Activated naive CD4-positive, alpha-beta T cell treated with anti-CD3 and anti-CD28 coated beads, Interleukin-2, amount 50 U/mL, for 72 hours (primary cell): Measurements from ENCODE around the gene ACY1. TPM values are rescaled to one million over a fixed set of nuclear protein-coding genes. Genes with fewer than 3 reads are reported as not detected.
"Not testable (repeated sequence)": the region's sequence is repeated elsewhere in the genome, so short reads cannot be mapped to it uniquely, and the experiment has no call there.

Experiments used
- ATAC-seq, 2 donors: fragments of 150-1000 bp; cut with Tn5 transposase; 2 replicates each; pipeline ENCODE4 v1.10.0; 2021; ENCODE audit warnings: mild to moderate bottlenecking in 2 of 2, moderate library complexity in 2 of 2
- DNase-seq, 2 donors: peaks; one replicate each; pipeline ENCODE4 v3.0.0; 2021 to 2022; ENCODE audit warnings: low spot score in 2 of 2
- H3K27ac Mint-ChIP-seq, 2 donors: one replicate each; pipeline ENCODE4 v1.8.0; 2022; ENCODE audit warnings: mild to moderate bottlenecking in 2 of 2, mixed read lengths in 2 of 2
- H3K36me3 Mint-ChIP-seq, 2 donors: one replicate each; pipeline ENCODE4 v1.8.0; 2022; ENCODE audit warnings: mixed read lengths in 2 of 2
- H3K9me3 Mint-ChIP-seq, 2 donors: one replicate each; pipeline ENCODE4 v1.8.0; 2022; ENCODE audit warnings: mixed read lengths in 2 of 2
- total RNA-seq, 2 donors: library from RNA; stranded (reverse); gene quantifications; one replicate each; pipeline ENCODE4 v1.2.3, GENCODE V29; 2022

The ACY1 gene
- total RNA-seq, 2 donors from 2014 or later, result 54.7 to 78.5 TPM

- H3K27ac Mint-ChIP-seq, result peak overlapping the region in 1 of 2 donors; percentile 76
Measured at GRCh38 chr3:51986010-51986947, 2.9 kb downstream of the ACY1 start.

DNA sequence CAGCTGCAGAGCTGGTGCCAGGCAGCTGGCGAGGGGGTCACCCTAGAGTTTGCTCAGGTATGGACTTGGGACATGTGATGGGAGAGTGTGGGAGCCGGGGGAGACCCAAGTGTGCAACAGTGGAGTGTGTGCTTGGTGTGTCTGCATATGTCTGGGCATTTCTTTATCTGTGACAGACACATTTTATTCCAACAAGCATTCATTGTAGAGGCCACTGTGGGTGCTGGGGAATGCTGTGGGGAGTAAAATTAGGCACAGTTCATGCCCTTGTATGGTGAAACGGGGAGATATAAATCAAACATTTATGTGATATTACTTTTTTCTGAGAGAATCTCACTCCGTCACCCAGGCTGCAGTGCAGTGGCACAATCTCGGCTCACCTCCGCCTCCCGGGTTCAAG is 4.2 kb downstream of the ACY1 start:
- H3K9me3 Mint-ChIP-seq, result no peaks in the 10 kb centered on the region
- peak overlapping the region; percentile 18 to 79 for H3K27ac Mint-ChIP-seq
- H3K36me3 Mint-ChIP-seq, result peaks cover 4 to 10% of the 10 kb centered on the region in 2 donors
- DNase-seq (no peak), ATAC-seq (no peak)

More at GRCh38 chr3:51986010-51986947, 2.9 kb downstream of the ACY1 start:
- no peaks in the 10 kb centered on the region for H3K9me3 Mint-ChIP-seq
- H3K36me3 Mint-ChIP-seq, result peaks cover 0 to 3% of the 10 kb centered on the region in 2 donors
- no peak for DNase-seq
- no peak for ATAC-seq

- Mint-ChIP-seq H3K27ac (peak overlapping the region; percentile 18 to 90), H3K9me3 (no peaks in the 10 kb centered on the region), H3K36me3 (peaks cover 7 to 19% of the 10 kb centered on the region in 2 donors)
- ATAC-seq (peak; percentile 6 to 9), DNase-seq (no peak)
Measured at GRCh38 chr3:51988286-51989146, 5.2 kb downstream of the ACY1 start.

DNA sequence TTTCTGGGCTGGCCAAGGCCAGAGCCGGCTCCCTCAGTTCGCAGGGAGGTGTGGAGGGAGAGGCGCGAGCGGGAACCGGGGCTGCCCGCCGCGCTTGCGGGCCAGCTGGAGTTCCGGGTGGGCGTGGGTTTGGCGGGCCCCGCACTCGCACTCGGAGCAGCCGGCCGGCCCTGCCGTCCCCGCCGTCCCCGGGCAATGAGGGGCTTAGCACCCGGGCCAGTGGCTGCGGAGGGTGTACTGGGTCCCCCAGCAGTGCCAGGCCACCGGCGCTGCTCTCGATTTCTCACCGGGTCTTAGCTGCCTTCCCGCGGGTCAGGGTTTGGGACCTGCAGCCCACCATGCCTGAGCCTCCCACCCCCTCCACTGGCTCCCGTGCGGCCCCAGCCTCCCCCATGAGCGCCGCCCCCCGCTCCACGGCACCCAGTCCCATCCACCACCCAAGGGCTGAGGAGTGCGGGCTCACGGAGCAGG is 7.2 kb downstream of the ACY1 start:
- H3K9me3 Mint-ChIP-seq, H3K27ac Mint-ChIP-seq, ATAC-seq, DNase-seq: not testable (repeated sequence)
- peaks cover 27 to 39% of the 10 kb centered on the region in 2 donors for H3K36me3 Mint-ChIP-seq

- Mint-ChIP-seq H3K36me3 (peaks cover 30 to 43% of the 10 kb centered on the region in 2 donors), H3K27ac (peak overlapping the region; percentile 38 to 84), H3K9me3 (no peaks in the 10 kb centered on the region)
- ATAC-seq (no peak), DNase-seq (no peak)
Measured at GRCh38 chr3:51992017-51992682, 8.8 kb downstream of the ACY1 start.

GRCh38 chr3:51993657-51994056 is 10.3 kb downstream of the ACY1 start:
- peaks cover 30 to 43% of the 10 kb centered on the region in 2 donors for H3K36me3 Mint-ChIP-seq
- not testable (repeated sequence) for DNase-seq, ATAC-seq, H3K9me3 Mint-ChIP-seq
- peak overlapping the region; percentile 98 to 100 for H3K27ac Mint-ChIP-seq

DNA sequence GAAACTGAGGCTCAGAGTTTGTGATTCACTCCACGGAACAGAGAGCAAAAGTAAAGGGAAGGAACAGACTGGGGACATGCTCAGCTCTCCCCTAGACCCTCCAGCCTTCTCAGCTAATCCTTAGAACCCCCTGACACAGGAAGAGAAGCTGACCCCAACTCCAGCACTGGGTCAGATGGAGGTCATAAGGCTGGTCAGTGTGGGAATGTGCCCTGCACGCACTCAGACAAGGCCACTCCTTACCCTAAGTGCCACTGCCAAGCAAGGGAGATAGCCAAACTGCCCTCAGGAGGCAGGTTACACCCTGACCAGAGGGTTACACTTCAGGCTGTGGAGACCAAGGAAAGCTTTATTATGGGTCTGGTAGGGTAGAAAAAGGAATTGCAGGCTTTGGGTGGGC is 11.2 kb downstream of the ACY1 start:
- DNase-seq (no peak), ATAC-seq (no peak)
- Mint-ChIP-seq H3K27ac (peak overlapping the region; percentile 98 to 100), H3K36me3 (peaks cover 30 to 43% of the 10 kb centered on the region in 2 donors), H3K9me3 (no peaks in the 10 kb centered on the region)

DNA sequence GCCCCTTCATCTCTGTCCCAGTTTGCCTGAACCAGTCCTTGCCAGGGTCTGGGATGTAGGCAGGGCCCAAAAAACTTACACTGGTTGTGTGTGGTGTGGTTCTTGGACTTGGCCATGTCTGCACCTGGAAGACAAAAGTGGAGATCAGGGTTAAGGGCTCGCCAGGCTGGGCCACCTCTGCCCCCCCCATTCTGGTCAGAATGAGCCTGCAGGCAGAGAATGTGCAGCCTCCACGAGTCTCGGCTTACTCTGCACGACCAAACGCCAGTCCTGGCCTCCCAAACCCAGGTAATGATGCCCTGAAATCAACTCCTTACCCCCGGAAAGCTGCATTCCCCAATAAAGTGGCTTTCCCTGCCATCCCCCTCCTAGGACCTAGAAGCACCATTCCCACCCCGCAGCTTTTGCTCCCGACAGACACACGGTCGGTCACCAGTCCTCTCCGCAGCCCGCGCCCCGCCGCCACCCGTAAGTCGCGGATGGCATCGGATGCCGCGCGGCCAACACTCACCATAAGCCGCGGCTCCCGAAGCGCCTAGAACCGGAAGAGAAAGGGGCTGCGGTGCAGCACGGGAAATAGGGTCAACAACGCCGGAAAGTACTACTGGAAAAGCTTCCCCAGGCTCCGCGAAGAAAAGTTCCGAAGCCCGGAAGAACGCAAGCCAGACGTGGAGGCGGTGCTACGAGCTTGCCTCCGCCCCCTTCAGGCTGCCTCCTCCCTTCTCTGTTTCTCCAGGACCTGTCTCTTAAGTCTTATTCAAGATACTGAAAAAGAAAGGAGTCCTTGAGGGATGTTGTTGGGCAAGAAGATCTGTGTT is 12.2 kb downstream of the ACY1 start, which contains the start of gene RPL29:
TSS of gene RPL29 (minus strand) at position 550 of the 818 bp plus-strand sequence. CDS start at position 116, 434 bp downstream.
- DNase-seq (peak; percentile 90), ATAC-seq (peak; percentile 92 to 96)
- H3K36me3 Mint-ChIP-seq, result peaks cover 30 to 43% of the 10 kb centered on the region in 2 donors
- no peaks in the 10 kb centered on the region for H3K9me3 Mint-ChIP-seq
- peak within 1 kb of the TSS; percentile 98 to 100 for H3K27ac Mint-ChIP-seq

- DNase-seq, result no peak
- H3K27ac Mint-ChIP-seq, result no peak overlapping the region
- no peaks in the 10 kb centered on the region for H3K9me3 Mint-ChIP-seq
- H3K36me3 Mint-ChIP-seq, result peaks cover 30 to 38% of the 10 kb centered on the region in 2 donors
- ATAC-seq, result no peak
Measured at GRCh38 chr3:51997172-51997571, 13.8 kb downstream of the ACY1 start.

DNA sequence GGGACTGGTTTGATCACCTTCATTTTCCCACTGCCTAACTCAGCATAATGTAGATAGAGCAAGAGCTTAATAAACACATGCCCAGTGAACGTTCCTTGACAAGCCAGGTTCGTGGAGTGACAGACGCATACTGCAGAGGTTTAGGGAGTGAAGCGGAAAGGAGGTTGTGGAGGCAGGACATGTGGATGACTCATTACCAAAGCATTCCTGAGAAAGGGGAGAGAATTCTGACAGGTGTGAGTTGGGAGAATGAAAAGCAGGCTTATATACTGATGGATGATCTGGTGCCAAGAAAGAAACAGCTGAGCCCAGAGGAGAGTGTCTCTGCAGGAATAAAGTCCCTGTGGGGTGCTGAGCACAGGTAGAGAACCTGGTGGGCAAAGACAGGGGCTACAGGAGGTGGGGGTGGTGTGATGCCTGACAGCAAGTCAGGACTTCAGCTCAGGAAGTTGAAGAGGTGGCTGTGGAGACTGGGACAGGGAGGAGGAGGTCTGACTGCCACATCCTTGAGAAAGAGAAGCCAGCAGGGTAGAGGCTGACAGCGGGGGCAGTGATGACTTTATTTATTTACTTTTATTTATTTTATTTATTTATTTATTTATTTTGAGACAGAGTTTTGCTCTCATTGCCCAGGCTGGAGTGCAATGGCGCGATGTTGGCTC is 14.7 kb downstream of the ACY1 start:
- no peak for DNase-seq

DNA sequence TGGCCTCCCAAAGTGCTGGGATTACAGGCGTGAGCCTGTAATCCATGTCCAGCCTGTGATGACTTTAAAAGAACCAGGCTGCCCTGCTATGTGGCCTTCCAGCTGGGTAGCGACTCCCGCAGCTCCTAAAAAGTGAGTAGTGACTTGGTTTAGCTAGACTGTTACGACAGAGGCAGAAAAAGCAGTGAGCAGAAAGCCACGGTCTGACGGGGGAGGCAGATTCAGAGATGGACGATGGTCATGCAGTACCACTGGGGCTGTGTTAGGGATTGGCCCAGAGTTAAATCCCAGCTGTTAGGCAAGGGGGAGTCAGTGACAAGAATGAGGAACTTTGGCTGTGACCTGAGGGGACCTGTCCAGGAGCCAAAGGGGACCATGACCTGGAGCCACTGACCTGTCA is 15.4 kb downstream of the ACY1 start:
- no peak for DNase-seq
- Mint-ChIP-seq H3K27ac (no peak overlapping the region), H3K36me3 (peaks cover 21% of the 10 kb centered on the region in 2 donors), H3K9me3 (no peaks in the 10 kb centered on the region)
- no peak for ATAC-seq

More for the DNA sequence above, 14.7 kb downstream of the ACY1 start:
- peak overlapping the region in 1 of 2 donors; percentile 16 for H3K27ac Mint-ChIP-seq
- peaks cover 24 to 29% of the 10 kb centered on the region in 2 donors for H3K36me3 Mint-ChIP-seq
- ATAC-seq, result no peak
- no peaks in the 10 kb centered on the region for H3K9me3 Mint-ChIP-seq

DNA sequence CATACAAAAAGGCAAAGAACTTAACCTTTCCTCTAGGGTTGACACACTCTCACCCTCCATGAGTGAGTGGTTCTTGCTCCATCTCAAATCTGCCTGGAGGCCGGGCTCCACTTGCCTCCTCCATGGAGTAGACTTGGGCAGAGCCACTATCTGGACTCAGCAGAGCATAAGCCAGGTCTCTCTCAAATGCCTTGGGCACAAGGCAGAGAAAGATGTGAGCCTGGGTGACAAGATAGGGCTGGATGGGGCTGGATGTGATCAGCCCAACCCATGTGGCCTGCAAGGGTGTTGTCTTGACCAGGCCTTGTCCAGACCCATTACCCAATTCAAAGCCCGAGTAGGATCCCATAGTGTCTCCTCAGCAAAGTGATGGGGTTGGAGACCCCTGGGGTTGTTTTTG is 16.5 kb downstream of the ACY1 start:
- H3K9me3 Mint-ChIP-seq, result no peaks in the 10 kb centered on the region
- ATAC-seq, result no peak
- no peak overlapping the region for H3K27ac Mint-ChIP-seq
- H3K36me3 Mint-ChIP-seq, result peaks cover 11% of the 10 kb centered on the region in 2 donors
- DNase-seq, result no peak

DNA sequence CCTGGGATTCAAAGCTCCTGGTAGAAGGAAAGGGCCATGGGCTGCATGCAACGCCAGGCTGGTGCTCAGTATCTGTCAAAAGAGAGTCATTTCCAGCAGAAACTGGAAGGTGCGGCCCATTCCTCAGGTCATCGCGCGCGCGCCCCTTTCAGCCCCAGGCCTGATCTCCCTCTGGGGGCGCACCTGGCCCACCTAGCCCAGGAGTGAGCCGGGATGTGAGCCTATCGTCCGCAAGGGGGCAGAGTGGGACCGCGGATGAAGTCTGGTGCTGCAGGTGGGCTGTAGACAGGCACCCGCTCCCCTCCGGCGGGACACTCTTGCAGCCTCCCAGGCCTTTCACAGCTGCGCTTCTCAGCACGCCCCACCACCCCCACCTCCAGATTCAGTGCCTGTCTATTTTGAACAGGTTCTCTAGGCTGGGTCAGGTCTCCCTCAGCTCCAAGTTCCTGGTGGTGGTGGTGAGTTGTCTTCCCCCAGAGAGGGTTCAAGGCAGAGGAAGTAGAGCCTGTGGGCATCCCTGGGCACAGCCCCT is 18.2 kb downstream of the ACY1 start:
- Mint-ChIP-seq H3K27ac (no peak overlapping the region), H3K36me3 (no peaks in the 10 kb centered on the region)

GRCh38 chr3:52002748-52003147 is 19.4 kb downstream of the ACY1 start:
- H3K36me3 Mint-ChIP-seq, result no peaks in the 10 kb centered on the region
- no peak for ATAC-seq
- no peaks in the 10 kb centered on the region for H3K9me3 Mint-ChIP-seq
- DNase-seq, result no peak
- H3K27ac Mint-ChIP-seq, result peak overlapping the region in 1 of 2 donors; percentile 40

More for the DNA sequence above, 18.2 kb downstream of the ACY1 start:
- no peaks in the 10 kb centered on the region for H3K9me3 Mint-ChIP-seq
- DNase-seq, result peak; percentile 79 to 91
- ATAC-seq, result peak; percentile 98 to 99
